ENCODE measurements around the gene TECPR2. TPM values are rescaled to one million over a fixed set of nuclear protein-coding genes. Genes with fewer than 3 reads are reported as not detected.

Gene TECPR2
- total and polyA plus RNA-seq, 2 of the 13 experiments (the other 11 are each of a cell fraction or from before 2014, with no cell fraction given), result 3.5 to 5.7 TPM

GRCh38 chr14:102538602-102539543 is 176.1 kb downstream of the TECPR2 start (continued):
- TF ChIP-seq ZBTB10 (CRISPR knock-in tag; IDR thresholded peaks at IDR 0.05; ENCODE audit: borderline replicate concordance) (peak; percentile 98), ZNF75D (CRISPR knock-in tag; IDR thresholded peaks at IDR 0.05; ENCODE audit: borderline replicate concordance) (no peak), U2AF2 (IDR thresholded peaks at IDR 0.05; ENCODE audit: low read depth, low read length) (no peak), ZNF44 (CRISPR knock-in tag; IDR thresholded peaks at IDR 0.05) (no peak; the same call in 1 of the 2 replicates), HOXA3 (CRISPR knock-in tag; IDR thresholded peaks at IDR 0.05) (peak; percentile 83), ZNF737 (CRISPR knock-in tag; IDR thresholded peaks at IDR 0.05; ENCODE audit: borderline replicate concordance) (no peak), HHEX (CRISPR knock-in tag; IDR thresholded peaks at IDR 0.05) (no peak), ZNF580 (CRISPR knock-in tag; IDR thresholded peaks at IDR 0.05; ENCODE audit: borderline replicate concordance, low read depth) (peak; percentile 48; the same call in 1 of the 2 replicates), ZBED4 (CRISPR knock-in tag; IDR thresholded peaks at IDR 0.05; ENCODE audit: borderline replicate concordance) (0 out of 2 replicates have a peak, but pooled peaks have one; percentile 38), ZNF770 (CRISPR knock-in tag; IDR thresholded peaks at IDR 0.05) (0 out of 2 replicates have a peak, but pooled peaks have one; percentile 17), MLXIP (CRISPR knock-in tag; IDR thresholded peaks at IDR 0.05; ENCODE audit: borderline replicate concordance) (0 out of 2 replicates have a peak, but pooled peaks have one; percentile 41), NFIB (CRISPR knock-in tag; IDR thresholded peaks at IDR 0.05; ENCODE audit: borderline replicate concordance) (no peak), ELK4 (CRISPR knock-in tag; IDR thresholded peaks at IDR 0.05; ENCODE audit: borderline replicate concordance) (no peak)
